IMR-90 (cell line): ENCODE measurements around the gene HTRA2.

Experiments used
- BHLHE40 ChIP-seq: fragments of 150-350 bp; IDR thresholded peaks from 2 replicates; pipeline ENCODE4 v1.6.1; 2016; ENCODE audit warnings: mild to moderate bottlenecking, low read depth, low read length
- CTCF ChIP-seq: conservative IDR thresholded peaks from 2 replicates; pipeline ENCODE4 v1.5.1; 2012; ENCODE audit warnings: mild to moderate bottlenecking, low read depth, low read length, improper control_type of control experiment
- MAZ ChIP-seq: IDR thresholded peaks from 2 replicates; pipeline ENCODE4 v1.6.1; 2012; ENCODE audit warnings: low read depth, mild to moderate bottlenecking, low read length, improper control_type of control experiment, moderate library complexity, borderline replicate concordance
- SMC3 ChIP-seq: fragments of 150-350 bp; IDR thresholded peaks from 2 replicates; pipeline ENCODE4 v1.6.1; 2016; ENCODE audit warnings: low read depth, mild to moderate bottlenecking, antibody characterized with exemption, low read length, moderate library complexity

- TF ChIP-seq CTCF (no peak), BHLHE40 (no peak), MAZ (no peak), SMC3 (no peak)
Measured at GRCh38 chr2:74531666-74532065, 1.9 kb downstream of the HTRA2 start.
